ENCODE data around the gene RMI2.

The RMI2 gene

DNA sequence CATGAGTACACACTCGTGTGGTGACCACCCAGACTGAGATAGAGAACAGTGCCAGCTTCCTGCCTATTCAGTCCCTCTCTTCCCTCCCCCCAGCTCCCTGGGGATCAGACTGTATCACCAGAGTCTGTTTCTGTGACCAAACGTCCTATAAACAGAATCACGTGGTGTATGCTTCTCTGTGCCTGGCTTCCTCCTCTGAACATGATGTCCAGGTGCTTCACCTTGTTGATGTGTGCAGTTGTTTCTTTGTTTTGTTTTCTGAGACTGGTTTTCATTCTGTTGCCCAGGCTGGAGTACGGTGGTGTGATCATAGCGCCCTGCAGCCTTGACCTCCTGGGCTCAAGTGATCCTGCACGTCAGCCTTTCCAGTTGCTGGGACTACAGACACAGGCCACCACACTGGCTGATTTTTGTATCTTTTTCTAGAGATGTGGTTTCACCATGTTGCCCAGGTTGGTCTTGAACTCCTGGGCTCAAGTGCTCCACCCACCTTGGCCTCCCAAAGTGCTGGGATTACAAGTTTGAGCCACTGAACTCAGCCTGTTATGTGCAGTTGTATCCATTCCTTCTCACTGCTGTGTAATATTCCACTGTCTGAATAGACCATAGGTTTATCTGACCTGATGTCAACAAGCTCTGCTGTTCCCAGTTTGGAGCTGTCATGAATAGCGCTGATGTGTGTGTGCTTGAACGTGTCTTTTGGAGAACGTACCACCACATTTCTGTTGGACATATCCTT, 35.2 kb upstream of the RMI2 start:
- no peak for DNase-seq (ENCODE audit: insufficient read length, low spot score)
- FAIRE-seq, result no peak

DNA sequence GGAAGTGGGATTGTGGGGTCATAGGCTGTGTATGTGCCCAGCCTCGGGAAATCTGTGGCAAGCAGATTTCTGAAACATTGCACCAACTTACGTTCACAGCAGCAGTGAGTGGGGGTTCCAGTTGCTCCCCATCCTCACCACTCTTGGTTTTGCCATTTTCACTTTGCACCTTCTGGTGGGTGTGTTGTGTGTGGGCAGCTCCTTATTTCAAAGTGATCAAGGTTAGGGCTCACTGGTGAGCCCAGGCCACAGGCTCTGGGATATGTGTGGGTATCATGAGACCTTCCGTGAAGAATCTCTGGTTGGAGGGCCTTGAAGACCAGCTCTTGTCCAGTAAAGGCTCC, 34.7 kb upstream of the RMI2 start:
- no peak for FAIRE-seq

GRCh38 chr16:11310997-11311561, 34.2 kb upstream of the RMI2 start:
- FAIRE-seq, result no peak
- no peak for DNase-seq (ENCODE audit: insufficient read length, low spot score)

More for the DNA sequence above, 34.7 kb upstream of the RMI2 start:
- no peak for DNase-seq (ENCODE audit: insufficient read length, low spot score)

DNA sequence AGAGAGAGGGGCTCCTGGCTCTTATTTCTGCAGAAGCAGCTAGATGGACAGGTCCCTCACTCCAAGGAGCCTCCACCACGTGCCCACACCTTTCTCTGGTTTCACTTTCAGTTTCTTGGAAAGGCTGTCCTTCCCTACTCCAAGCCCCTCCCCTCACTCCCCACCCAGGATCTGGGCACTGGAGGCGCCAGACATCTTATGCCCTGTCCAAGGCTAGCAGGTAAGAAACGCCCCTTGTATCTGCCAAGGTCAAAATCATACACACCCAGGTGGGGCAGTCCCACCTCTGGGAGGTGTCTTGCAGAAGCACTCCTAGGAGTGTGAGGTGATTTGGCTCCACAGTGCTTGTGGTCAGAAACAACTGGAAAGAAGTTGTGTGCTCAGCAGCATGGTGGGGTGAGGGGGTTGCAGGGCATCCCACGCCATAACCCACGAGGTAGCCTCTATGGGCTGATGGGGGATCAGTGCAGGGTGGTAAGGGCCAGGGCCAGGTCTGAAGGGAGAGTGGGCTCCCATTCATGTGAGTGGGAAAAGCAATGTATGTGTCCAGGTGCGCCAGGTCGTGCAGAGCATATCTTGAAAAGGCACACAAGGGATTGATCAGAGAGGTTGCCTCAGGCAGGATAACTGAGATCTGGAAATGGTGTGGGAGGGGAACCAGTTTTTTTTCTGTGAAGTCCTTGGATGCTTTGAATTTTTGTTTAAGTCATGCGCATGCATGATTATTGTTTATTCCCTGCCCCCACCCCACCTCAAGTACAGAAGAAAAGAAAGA, 32.4 kb upstream of the RMI2 start:
- DNase-seq (ENCODE audit: insufficient read length, low spot score) (peak; percentile 57), FAIRE-seq (peak; percentile 20)

DNA sequence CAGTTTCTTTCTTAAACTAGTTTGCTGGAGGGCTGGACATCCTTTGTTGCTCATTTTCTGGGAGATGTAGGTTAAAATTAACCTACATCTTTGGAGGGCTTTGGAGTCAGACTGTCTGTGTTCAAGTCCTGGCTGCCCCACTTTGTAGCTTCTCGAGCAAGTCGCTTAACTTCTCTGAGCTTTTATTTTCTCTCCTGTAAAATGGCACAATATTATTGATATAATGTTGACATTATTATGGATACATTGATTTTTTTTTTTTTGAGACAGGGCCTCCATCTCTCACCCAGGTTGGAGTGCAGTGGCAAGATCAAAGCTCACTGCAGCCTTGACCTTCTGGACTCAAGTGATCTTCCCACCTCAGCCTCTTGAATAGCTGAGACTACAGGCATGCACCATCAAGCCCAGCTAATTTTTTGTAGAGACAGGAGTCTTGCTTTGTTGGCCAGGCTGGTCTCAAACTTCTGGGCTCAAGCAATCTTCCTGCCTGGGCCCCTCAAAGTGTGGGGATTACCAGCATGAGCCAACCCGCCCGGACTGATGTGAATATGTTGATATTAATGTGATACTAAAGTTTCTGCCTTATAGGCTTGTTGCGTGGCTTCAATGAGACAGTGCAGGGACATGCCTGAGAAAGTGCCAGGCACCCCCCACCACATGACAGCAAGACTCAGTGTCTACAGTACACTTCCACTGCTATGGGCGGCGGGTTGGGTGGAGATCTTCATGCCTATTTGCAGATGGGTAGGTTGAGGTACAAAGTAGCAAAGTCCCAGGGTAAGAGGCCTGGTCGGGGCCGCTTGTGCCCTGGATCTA, 31.6 kb upstream of the RMI2 start:
- FAIRE-seq (no peak), DNase-seq (ENCODE audit: insufficient read length, low spot score) (no peak)

GRCh38 chr16:11314309-11314894, 30.9 kb upstream of the RMI2 start:
- DNase-seq (ENCODE audit: insufficient read length, low spot score), result no peak
- FAIRE-seq, result no peak

DNA sequence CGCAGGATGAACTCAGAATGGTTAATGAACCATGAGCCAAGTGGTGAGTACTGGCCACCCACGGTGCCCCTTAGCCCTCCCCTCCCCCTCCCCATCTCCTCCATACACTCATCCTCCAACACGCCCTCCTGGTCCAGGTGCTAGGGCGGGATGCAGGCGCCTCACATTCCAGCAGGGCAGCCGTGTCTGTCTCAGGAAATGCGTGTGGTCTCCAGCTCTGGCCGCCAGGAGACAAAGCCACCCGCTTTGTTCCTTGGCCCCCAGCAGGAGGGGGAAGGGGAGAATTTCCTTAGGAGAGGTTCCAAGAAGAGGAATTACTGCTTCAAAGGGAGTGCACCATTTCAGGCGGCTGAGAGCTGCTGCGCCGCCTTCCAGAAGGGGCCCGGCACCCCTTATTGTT, 29.7 kb upstream of the RMI2 start:
- peak; percentile 67 for DNase-seq (ENCODE audit: insufficient read length, low spot score)
- FAIRE-seq, result peak; percentile 65

DNA sequence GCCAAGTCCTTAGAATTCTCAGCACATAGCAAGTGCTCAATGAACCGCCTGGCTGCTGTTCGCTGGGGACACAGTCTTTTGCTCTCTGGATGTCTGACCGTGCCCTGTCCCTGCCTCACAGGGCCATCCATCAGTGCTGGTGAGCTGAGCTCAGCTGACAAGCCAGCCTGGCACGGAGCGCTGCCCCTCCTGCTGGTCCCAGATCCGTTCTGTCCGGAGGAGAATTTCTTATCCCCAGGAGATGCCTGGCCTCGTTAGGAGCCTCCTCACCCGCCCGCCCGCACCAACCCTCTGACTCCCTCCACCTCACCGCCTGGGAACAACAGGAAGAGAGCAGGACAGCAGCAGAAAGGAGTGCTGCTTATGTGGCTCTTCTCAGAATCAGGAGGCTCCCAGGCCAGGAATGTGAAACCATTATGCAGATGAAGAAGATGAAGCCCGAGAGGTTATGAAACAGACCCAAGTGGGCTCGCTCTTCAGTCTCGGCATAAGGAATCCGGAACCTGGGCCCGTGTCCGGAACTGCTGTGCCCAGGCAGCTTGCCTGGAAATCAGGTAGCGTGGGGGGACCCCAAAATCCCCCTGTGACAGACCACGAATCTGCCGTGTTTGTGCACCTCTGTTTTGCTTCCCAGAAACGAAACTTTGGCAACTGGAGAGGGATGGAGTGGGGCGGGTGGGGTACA, 28.8 kb upstream of the RMI2 start:
- no peak for FAIRE-seq

DNA sequence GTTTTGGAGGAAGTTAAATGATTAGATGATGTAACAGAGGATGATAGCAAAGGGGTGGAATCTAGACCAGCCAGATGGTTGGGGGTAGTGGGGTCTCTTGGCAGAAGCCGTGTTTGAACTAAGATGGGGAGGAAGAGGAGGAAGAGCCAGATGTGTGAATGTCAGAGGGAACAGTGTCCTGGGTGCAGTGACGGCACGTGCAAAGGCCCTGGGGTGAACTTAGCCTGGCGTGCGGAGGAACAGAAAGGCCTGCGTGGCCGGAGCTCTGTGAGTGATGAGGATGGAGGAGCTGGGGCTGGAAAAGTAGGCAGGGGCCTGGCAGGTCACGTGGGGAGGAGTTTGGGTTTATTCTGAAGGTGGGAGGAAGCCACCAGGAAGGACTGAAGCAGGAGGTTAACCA, 26.4 kb upstream of the RMI2 start:
- FAIRE-seq, result no peak
- no peak for DNase-seq (ENCODE audit: insufficient read length, low spot score)

More for the DNA sequence above, 28.8 kb upstream of the RMI2 start:
- DNase-seq (ENCODE audit: insufficient read length, low spot score), result no peak

DNA sequence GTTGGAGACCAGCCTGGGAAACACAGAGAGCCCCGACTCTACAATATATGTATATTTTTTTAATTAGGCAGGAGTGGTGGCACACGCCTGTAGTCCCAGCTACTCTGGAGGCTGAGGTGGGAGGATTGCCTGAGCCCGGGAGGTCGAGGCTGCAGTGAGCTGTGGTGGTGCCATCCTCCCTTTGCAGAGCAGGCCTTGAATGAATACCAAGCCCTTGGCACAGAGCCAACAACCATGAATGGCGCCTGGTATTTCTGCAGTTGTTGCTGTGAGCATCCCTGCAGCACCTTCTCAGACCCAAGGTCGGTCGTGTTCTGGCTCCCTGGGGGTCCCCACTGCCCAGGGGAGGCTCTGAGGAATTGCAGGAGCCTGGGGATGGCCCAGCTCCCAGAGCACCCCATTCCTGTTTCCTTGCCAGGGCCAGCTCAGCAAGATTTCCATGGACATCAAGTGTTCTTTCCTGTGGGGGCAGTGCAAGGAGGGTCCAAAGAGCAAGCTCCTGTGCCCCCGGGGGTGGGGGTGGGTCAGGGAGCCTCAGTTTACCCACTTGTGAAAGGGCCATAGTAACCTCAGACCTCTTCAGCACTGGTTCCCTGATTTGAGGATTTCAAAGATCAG, 25.6 kb upstream of the RMI2 start:
- no peak for DNase-seq (ENCODE audit: insufficient read length, low spot score)
- FAIRE-seq, result no peak

GRCh38 chr16:11320170-11320569, 25.1 kb upstream of the RMI2 start:
- FAIRE-seq (no peak), DNase-seq (ENCODE audit: insufficient read length, low spot score) (no peak)

DNA sequence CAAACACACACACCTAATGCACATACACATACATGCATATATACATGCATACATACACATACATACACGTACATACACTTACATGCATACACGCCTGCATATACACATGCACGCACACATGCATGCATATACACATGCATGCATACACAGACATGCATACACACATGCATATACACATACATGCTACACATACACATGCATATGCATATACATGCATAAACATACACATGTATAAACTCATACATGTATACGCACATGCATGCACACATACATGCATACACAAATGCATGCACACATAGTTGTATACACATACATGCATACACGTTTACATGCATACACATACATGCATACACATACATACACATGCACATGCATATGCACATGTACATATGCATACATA, 23.6 kb upstream of the RMI2 start:
- peak; percentile 95 for FAIRE-seq
- DNase-seq (ENCODE audit: insufficient read length, low spot score), result no peak

- FAIRE-seq, result no peak
- DNase-seq (ENCODE audit: insufficient read length, low spot score), result no peak
Measured at GRCh38 chr16:11322823-11323222, 22.4 kb upstream of the RMI2 start.

DNA sequence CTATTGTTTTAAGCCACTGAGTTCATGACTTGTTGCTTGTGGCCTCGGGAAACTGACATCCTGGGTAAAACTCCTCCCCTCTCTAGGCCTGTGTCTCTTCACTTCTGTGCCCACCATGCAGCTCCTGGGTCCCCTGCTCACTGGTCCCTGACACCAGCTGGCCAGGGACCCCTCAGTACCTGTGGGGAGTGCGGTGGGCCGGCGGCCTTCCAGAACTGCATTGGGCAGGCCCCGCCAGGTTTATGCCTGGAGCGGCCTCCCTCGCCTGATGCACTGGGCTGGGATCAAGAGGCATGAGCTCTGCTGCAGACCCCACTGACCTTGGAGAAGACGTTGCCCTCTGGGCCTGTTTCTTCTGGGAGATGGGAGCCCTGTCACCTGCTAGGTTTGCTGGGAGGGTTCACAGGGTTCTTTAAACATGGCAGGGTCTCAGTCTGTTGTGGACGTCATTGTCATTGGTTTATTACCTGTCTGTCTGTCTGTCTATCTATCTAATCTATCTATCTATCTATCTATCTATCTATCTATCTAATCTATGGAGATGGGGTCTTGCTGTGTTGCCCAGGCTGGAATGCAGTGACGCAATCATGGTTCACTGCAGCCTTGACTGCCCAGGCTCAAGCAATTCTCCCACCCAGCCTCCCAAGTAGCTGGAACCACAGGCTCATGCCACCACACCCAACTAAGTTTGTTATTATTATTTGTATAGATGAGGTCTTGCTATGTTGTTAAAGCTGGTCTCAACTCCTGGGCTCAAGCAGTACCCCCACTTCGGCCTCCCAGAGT, 21.5 kb upstream of the RMI2 start:
- FAIRE-seq (no peak), DNase-seq (ENCODE audit: insufficient read length, low spot score) (no peak)

GRCh38 chr16:11325404-11326083, 19.7 kb upstream of the RMI2 start:
- FAIRE-seq, result no peak
- DNase-seq (ENCODE audit: insufficient read length, low spot score), result no peak

DNA sequence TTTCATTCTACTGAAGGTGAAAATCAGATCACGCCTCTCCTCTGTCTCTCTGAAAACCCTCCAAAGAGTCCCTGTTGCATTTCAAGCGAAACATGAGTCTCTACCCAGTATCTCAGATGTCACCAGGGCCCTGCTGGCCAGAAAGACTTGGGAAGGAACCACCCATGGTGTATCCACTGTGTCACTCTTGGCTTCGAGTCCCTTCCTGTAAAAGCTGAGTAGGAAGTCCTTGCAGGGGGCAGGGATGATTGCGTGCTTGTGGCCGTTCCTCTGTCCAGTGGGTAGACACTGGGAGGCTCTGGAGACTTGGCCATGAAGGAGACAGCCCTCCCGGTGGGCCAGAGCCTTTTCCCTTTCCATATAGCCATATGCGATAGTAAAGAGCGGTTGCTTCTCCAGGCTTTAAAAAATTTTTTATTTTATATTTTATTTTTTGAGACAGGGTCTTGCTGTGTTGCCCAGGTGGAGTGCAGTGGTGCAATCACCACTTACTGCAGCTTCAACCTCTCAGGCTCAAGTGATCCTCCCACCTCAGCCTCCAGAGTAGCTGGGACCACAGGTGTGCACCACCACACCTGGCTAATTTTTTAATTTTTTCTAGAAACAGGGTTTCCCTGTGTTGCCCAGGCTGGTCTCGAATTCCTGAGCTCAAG, 19.0 kb upstream of the RMI2 start:
- FAIRE-seq (no peak), DNase-seq (ENCODE audit: insufficient read length, low spot score) (no peak)

DNA sequence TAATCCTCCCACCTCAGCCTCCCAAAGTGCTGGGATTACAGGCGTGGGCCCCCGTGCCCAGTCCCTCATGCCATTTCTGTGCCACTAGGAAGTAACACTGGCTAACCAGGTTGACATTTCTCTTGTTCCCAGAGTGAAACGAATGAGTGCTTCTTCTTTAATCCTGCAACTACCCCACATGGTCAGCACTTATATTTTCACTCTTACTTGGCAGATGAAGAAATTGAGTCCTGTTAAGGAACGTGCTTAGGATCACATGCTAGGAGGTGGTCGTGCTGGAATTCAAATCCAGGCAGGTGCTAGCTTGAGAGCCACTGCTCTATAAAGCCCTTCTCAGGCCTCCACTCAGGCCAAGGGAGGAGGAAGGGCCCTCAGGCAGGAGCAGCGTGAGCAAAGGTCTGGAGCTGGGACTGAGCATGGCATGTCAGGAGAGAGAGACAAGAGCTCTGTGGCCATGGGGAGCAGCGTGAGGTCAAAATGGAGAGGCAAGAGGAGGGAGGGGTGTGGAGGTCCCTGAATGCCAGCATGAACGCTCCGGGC, 18.5 kb upstream of the RMI2 start:
- DNase-seq (ENCODE audit: insufficient read length, low spot score) (no peak), FAIRE-seq (no peak)
